Ovary (tissue), 3 donors: Measurements from ENCODE around the gene MYO3B.

Source experiments
- EP300 ChIP-seq: sonication (generic); formaldehyde crosslinking; IDR thresholded peaks from one replicate; pipeline ENCODE4 v1.6.1; 2017; ENCODE audit warnings: antibody characterized with exemption
- POLR2A ChIP-seq: fragments of 450-650 bp; IDR thresholded peaks from one replicate; pipeline ENCODE4 v1.6.1; 2017; ENCODE audit warnings: antibody characterized with exemption, mild to moderate bottlenecking, moderate library complexity
- TF ChIP-seq, protein P1 (sequence below), 3 donors: fragments of 450-650 bp in 2 of 3; fragments of 200-600 bp in 1 of 3; IDR thresholded peaks; one replicate each; pipeline versions ENCODE4 v1.5.1 to v1.8.0; 2016 to 2022; ENCODE audit warnings: antibody characterized with exemption in 3 of 3, mild to moderate bottlenecking in 1 of 3
- donor health status: DM: no; HTN: no; CAD: no.

DNA sequence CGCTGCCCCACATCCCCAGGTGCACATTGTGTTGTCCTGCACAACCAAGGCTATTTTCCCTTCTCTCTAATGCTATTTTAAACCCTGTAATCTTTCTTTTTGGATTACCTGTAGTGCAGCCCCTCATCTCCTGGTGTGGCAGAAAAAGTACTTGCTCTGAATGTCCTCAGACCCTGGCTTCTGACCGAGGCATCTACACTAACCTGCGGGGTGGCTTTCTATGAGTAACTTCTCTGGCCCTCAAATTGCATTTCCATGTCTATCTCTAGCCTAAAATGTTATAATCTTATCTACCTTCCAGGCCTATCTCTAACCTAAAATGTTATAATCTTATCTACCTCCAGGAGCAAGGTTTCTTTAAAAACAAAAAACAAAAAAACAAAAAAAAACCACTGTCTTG lies 519.0 kb downstream of the MYO3B start:
- TF ChIP-seq, protein P1, sequence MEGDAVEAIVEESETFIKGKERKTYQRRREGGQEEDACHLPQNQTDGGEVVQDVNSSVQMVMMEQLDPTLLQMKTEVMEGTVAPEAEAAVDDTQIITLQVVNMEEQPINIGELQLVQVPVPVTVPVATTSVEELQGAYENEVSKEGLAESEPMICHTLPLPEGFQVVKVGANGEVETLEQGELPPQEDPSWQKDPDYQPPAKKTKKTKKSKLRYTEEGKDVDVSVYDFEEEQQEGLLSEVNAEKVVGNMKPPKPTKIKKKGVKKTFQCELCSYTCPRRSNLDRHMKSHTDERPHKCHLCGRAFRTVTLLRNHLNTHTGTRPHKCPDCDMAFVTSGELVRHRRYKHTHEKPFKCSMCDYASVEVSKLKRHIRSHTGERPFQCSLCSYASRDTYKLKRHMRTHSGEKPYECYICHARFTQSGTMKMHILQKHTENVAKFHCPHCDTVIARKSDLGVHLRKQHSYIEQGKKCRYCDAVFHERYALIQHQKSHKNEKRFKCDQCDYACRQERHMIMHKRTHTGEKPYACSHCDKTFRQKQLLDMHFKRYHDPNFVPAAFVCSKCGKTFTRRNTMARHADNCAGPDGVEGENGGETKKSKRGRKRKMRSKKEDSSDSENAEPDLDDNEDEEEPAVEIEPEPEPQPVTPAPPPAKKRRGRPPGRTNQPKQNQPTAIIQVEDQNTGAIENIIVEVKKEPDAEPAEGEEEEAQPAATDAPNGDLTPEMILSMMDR (IDR thresholded peaks at IDR 0.05): no peak
- TF ChIP-seq POLR2A: no peak
- no peak for TF ChIP-seq EP300
